OCI-M2 (cell line): Measurements from ENCODE around the gene RAPGEF6.
"Not testable (repeated sequence)": the region's sequence is repeated elsewhere in the genome, so short reads cannot be mapped to it uniquely, and the experiment has no call there.

Experiments
- DNase-seq: peaks from one replicate; lab custom pipeline; 2025; ENCODE audit not compliant: unreplicated experiment; lab: John Stamatoyannopoulos, UW

Gene RAPGEF6

DNA sequence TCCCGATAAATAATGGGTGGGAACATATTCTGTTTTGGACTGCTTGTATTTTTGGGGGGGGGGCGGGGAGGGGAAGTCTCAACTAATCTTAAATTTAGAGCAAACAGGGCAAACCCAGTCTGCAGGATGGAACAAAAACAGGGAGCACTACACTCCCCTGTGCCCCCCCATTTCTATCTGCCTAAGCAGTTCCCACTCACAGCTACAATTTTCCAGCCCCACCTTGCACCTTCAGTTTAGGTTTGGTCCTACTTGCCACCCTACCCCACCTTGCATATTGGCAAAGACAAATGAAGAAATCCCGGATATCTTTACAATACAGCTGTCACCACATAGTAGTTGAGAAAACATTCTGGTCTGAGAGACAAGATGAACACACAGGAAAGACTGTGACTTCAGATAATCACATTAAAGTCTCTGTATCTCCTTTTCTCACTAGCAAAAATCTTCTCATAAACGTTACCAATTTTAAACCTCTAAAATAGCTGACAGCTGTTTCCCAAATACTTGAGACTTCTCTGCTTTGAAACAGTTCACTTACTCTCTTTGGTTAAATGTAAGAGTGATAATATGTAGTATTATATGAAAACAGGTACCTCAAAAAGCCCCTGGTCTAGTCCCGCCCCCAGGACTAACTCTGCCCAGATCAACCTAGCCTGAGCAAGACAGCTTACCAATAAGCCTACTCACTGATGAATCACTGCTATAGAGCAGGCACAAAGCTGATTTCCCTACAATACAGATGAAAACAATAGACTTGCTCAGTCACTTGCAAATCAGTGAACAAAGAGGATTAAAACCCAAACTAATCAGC is 5.2 kb upstream of the RAPGEF6 start:
- no peak for DNase-seq

DNA sequence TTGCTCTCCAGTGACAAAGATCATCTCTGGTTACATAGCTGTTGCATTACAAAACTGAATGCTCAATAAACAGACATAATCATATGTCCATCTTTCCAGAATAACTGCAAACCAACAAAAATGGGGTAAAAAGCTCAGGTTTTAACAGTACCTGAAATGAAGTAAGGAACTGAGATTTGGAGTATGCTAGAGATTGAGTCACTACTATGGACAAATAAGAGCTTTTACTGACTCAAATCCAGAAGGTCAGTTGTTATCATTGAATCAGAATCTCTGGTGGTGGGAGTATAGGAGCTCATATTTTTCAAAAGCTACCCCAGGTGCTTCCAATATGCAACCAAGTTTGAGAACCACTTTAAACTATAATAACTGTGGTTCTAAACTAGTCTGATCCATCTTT is 4.1 kb upstream of the RAPGEF6 start:
- no peak for DNase-seq

DNA sequence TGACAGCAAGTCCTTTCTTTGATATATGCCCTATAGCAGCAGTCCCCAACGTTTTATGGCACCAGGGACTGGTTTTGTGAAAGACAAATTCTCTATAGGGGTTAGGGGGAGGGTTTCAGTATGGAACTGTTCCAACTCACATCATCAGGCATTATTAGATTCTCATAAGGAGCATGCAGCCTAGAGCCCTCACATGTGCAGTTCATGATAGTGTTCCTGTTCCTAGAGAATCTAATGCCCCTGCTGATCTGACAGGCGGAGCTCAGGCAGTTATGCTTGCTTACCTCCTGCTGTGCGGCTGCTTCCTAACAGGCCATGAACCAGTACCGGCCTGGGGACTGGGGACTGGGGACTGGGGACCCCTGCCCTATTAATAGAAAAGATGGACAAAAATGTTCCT is 2.7 kb upstream of the RAPGEF6 start:
- no peak for DNase-seq

DNA sequence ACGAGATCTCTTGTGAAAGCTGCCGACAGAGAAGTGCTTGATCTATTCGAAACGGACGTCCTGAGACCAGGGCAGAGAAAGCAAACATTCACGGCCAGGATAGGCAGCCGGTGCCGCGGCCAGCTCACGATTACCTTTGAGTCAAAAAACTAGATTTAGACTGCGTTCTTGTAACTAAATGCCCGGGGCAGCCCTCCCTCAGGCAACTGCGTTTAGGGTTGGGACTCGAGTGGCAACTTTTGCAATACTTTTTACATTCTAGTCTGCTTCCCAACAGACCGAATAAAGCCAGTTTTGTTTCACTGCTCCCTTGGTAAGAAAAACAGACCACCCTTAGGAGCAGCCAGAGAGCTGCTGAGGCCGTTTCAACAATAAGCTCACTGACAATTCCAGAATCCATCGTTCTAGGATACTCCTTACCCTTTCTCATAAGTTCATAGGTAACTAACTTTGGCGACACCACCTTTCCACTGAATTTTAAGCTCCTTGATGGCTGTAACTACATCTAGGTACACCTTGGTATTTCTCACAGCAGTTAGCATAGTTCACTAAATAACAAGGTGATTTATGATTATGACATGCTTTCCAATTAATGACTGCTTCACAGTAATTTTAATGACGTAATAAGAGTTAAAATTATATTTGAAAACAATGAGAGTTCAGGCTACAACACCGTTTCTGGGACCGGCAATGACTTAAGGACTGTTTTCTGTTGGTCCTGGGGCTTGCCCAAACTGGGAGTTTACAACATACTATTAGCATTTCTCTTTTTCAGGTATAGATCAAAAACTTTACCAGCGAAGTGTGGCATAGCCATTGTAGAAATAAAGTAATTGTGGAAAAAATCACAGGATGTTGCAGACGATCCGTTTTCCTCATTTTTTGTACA is 899 bp upstream of the RAPGEF6 start:
- DNase-seq, result no peak

DNA sequence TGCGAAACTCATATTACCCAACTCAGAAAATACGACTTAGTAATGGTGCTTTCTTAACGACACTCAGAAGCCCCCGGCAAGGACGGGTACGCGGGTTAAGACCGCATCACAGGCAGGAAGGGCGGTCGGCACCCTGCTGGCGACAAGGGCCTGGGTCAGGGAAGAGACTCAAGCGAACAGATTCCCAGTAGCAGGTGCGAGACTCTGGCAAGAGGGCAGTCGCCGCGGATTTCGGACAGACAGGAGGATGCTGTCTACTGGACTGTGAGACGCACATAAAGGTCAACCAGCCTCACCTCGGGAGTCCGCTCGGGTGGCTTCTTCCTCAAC is 398 bp downstream of the RAPGEF6 start:
- no peak for DNase-seq

DNA sequence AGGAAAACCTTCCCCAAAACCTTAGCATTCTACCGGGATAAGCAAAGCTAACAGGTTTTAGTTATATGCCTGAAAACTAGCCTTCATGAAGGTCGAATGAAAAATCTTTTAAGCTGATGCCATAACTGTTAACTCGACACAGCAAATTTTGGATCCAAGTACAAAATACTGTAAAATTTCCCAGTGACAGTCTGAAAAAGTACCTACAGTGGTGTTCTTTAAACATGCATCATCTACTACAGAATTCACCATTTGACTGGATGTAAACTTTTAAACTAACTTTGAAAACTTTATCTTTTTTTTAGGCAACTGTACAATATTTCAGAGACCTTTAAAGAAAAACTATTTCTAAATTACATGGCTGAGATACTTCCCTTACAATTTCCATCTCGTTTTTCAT is 791 bp downstream of the RAPGEF6 start:
- DNase-seq, result no peak

DNA sequence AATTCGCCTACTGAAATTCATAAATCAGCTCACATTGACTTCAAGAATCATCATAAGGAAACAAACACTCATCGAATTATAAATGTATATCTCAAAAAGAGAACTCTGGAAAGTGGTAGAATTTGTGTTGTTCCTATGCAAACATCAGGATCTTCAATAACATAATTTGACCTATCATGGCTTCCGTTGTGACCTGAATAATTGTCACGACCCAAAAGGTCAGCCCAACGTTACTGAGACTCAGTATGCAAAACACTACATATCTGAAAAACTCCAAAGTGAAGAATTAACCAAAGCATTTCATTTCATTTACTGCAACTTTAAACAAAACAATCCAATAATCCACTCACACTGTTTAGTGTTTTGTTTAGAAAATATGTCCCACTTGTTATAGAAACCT is 1.2 kb downstream of the RAPGEF6 start:
- no peak for DNase-seq

DNA sequence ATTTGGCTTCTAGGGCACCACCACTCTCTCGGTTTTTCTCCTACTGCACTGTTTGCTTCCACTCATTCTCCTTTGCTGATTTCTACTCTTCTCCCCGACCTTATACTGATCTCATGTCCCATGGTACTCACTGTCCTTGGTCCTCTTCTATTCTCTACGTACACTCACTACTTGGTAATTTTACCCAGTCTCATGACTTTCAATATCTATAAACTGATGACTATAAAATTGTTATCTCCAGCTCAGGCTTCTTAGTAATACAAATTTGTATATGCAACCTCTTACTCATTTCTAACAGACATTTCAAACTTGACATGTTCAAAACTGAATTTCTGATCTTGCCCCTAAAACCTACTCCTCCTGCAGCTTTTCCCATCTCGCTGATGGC is 4.1 kb downstream of the RAPGEF6 start:
- DNase-seq, result no peak

DNA sequence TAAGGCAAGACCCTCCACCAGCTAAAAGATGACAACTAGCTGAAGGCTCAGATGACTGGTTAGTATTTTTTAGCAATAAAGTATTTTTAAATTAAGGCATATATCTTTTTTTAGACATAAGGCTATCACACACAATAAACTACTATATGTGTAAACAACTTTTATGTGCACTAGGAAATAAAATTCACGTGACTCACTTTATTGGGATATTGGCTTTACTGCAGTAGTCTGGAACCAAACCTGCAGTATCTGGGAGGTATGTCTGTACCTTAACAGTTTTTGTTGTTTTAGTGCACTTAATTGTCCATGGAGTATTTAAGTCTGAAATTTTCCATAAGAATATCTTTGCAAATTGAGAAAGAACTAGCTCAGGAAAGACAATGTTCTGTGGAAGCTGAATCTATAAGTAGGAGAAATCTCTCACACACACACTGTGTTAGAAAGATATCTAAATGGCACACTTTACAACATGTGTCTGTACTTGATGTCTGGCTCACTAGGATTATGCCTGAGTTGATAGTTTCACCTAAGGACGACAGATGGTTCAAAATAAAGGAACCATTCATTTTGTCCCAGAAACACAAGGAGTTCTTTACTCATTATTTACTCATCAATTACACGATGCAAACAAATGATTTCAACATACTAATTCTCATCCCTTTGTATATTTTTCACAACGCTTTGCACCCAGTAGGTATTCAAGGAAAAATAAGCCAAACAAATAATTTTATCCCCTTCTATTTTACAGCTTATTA is 4.6 kb downstream of the RAPGEF6 start:
- no peak for DNase-seq

DNA sequence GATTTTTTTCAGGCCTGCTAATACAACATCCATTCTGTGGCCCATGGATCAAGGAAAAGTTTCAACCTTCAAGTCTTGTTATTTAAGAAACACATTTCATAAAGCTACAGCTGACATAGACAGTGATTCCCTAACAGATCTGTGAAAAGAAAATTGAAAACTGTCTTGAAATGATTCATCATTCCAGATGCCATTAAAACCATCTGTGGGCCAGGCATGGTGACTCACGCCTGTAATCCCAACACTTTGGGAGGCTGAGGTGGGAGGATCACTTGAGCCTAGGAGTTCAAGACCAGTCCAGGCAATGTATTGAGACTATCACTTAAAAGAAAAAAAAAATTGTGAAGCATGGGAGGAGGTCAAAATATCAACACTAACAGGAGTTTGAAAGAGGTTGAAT is 6.0 kb downstream of the RAPGEF6 start:
- DNase-seq, result no peak

DNA sequence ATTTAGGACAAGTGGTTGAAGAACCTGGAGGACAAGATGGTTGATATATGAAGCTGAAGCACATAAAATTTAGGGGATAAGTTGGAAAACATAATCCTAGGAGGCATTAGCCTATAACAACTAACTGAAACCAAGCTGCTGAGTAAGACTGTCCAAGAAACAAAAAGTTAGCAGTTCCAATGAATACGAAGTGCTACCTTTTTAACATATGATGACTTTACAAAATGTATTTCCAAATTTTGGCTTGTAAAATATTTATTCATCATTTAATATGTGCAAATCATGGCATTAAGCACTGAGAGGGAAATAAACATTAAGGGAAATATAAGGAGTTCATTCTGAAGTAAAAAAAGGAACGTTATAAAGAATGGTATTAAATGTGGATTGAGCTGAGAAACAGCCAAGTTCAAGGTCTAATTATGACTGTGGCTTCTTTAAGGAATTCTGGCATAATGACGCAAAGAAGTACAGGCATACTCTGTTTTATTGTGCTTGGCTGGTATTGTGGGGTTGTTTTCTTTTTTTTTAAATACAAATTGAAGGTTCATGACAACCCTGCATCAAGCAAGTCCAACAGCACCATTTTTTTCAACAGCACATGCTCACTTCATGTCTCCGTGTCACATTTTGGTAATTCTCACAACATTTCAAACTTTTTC is 7.7 kb downstream of the RAPGEF6 start:
- no peak for DNase-seq

DNA sequence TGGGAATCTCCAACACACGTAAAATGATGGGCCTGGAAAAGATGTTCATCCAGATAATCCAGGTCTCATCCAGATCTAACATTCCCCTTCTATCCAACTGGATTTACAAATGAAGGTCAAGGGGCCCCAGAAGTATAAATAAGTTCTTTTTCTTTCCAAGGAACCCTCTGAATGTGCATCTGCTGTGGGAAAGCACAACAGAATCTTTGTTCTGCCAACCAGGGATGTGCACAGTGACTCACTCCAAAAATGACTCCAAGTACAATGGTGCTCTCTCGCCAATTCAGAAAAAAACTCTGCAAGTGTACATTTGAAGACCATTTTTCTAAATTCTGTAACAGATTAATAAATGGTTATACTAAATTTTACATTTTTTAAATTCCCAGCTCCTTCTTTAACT is 12.4 kb downstream of the RAPGEF6 start:
- no peak for DNase-seq

DNA sequence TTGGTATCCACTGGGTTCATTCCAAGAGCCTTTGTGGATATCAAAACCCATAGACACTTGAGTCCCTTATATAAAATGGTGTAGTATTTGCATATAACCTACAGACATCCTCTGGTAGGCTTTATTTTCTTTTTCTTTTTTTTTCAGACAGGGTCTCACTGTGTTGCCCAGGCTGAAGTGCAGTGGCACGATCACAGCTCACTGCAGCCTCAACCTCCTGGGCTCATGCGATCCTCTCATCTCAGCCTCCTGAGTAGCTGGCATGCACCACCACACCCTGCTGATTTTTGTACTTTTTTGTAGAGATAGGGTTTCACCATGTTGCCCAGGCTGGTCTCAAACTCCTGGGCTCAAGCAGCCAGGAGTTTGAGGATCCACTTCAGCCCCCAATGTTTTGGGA is 13.9 kb downstream of the RAPGEF6 start:
- DNase-seq, result not testable (repeated sequence)

DNA sequence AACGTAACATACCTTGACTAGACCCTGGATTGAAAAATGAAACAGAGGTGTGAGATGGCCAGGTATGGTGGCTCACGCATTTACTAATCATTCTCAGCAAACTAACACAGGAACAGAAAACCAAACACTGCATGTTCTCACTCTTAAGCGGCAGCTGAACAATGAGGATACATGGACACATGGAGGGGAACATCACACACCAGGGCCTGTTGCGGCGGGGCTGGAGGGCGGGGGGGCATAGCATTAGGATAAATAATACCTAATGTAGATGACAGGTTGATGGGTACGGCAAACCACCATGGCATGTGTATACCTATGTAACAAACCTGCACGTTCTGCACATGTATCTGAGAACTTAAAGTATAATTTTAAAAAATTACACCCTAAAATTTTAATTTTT is 15.9 kb downstream of the RAPGEF6 start:
- DNase-seq, result no peak

DNA sequence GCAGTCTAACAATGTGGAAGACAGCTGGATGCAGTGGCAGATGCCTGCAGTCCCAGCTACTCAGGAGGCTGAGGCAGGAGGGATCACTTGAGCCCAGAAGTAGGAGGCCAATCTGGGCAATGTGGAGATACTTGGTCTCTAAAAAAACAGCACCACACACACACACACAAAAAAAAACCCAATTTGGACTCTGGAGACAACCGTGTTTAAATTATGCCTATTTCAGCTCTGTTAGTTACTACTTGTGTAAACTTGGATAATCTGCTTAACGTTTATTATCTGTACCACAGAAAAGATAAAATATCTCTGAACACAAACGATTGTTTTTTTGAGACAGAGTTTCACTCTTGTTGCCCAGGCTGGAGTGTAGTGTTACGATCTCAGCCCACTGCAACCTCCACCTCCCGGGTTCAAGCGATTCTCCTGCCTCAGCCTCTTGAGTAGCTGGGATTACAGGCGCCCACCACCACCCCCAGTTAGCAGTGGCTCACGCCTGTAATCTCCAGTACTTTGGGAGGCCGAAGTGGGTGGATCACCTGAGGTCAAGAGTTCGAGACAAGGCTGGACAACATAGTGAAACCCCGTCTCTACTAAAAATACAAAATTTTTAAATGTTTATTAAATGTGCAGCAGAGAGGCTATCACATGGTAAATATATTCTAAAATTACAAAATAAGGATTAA is 17.7 kb downstream of the RAPGEF6 start:
- no peak for DNase-seq

DNA sequence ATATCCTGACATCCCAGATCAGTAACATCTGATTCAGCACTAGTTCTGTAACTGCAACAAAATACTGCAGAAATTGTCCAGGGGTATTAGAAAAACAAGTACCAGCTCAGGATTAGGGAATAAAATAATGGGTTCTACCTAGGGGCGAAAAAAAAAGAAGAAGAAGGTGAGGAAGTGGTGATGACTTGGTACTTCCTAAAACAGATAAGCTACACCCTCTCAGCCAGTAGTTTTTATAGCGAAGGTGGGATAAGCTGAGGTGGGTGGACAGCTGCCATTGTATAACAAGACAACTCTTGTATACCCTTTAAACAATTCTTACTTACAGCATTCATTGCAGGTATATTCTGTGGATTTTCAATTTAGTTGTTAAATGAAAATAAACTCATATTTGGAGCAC is 19.1 kb downstream of the RAPGEF6 start:
- DNase-seq, result no peak

DNA sequence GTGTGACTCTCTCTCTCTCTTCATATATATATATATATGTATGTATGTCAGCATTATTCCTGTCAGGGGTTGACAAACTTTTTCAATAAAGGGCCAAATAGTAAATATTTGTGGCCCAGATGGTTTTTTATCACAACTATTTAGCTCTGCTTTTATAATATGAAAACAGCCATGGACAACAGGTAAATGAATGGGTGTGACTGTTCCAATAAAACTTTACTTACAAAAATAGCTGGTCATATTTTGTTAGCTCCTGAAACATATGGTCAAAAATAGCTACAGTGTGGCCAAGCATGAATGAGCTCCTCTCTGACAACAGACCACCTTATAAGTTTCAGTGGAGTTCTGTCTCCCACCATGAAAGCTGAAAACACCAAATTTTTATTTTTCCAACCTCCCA is 21.6 kb downstream of the RAPGEF6 start:
- DNase-seq, result no peak

DNA sequence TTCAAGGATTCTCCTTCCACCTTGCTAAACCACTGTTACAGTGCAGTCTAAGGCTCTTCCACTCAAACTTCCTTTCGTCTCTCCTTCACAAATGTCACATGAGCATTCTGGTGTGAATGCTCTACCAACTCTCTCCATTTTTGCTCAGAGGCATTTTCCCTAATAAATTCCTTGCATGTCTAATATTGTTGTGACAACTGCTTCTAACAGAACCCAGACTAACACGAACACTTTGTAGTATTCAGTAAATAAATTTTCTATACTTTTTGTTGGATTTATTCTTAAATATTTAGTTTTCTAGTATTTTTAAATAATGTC is 24.0 kb downstream of the RAPGEF6 start:
- DNase-seq, result no peak

DNA sequence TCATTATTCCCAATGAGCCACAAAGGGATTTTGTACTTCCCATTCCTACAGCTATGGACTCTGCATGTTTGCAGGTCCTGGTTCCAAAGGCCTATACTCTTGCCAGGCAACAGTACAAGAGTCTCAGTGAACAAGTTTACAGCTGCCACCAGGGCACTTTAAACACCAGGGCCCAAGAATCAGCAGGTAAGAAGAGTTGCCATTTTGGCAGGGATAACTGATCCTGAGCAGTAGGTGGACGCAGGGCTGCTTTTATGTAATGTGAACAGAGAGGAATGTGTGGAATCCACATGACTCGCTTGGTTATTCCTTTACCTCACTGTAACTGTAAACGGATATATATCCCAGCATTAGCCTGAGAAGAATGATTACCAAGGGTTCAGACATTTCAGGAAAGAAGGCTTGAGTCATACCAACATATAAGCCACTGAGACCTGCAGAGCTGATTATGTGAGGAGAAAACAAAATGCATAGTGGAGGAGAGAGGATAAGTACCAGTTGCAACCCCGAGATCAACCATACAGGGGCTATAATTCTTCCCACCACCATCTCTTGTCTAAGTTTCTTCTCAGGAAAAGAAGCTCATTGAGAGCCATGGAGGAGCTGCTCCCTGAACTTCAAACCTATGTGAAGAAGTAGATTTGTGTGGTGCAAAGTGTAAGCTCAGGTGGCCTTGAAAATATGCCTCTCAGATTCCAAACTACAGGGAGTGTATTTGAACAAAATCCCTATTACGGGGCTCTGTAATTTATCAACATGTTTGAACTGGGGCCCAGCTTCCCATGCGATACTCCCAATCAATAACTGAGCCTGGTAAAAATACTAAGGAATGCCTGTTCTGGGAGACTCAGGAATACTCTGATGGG is 24.6 kb downstream of the RAPGEF6 start:
- DNase-seq, result no peak

DNA sequence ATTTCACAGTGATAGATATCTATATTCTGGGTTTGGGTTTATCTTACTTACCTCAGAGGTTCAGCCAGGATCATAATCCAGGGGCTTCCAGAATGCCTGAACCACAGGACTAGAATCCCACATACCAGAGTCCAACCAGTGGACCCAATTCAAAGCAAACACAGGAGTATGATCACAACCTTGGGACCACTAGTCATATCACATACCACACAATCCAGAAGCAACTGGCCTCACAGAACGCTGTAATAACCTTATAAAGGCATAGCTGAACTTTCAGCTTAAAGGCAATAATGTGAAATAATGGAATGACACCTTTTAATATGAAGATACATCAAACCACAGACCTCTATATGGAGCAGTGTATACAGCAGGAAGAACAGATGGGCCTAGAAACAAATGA is 25.3 kb downstream of the RAPGEF6 start:
- no peak for DNase-seq
